Body of pancreas (tissue), 4 donors: Measurements from ENCODE around the gene MEIS3.

Source experiments
- CTCF ChIP-seq, 7 experiments: fragments of 450-650 bp in 4 of 7; fragments of 200-600 bp in 3 of 7; sonication (generic) in 3 of 7; IDR thresholded peaks; one replicate each; pipeline ENCODE4 v1.5.1; 2016 to 2019; ENCODE audit warnings: antibody characterized with exemption in 7 of 7
- POLR2A ChIP-seq, 3 donors: fragments of 450-650 bp; IDR thresholded peaks; one replicate each; pipeline ENCODE4 v1.6.1; 2016; ENCODE audit warnings: antibody characterized with exemption in 3 of 3, mild to moderate bottlenecking in 2 of 3

GRCh38 chr19:47381121-47381520 lies 38.2 kb downstream of the MEIS3 start:
- TF ChIP-seq CTCF (IDR thresholded peaks at IDR 0.05) (no peak), POLR2A (IDR thresholded peaks at IDR 0.05) (no peak)
